HG02571 (cell line): ENCODE data around the gene TMEM201.

Experiments used
- ATAC-seq: cut with Tn5 transposase; IDR thresholded peaks from one replicate; pipeline ENCODE4 v1.9.1; 2021; ENCODE audit warnings: mild to moderate bottlenecking, moderate library complexity; ENCODE audit not compliant: unreplicated experiment

The TMEM201 gene

DNA sequence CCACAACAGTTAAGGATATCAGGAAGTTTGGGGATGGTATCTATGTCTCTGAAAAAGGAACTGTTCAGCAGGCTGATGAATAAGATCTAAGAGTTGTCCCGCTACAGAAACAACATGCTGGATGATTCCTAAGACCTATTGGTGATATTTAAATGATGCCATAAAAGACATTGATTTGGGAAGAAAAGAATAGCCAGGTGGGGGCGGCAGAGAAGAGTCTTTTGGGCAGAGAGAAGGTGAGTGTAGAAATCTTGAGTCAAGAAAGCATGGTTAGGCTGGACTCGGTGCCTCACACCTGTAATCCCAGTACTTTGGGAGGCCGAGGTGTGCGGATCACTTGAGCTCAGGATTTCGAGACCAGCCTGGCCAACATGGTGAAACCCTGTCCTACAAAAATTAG lies 11.8 kb upstream of the TMEM201 start:
- ATAC-seq: no peak

DNA sequence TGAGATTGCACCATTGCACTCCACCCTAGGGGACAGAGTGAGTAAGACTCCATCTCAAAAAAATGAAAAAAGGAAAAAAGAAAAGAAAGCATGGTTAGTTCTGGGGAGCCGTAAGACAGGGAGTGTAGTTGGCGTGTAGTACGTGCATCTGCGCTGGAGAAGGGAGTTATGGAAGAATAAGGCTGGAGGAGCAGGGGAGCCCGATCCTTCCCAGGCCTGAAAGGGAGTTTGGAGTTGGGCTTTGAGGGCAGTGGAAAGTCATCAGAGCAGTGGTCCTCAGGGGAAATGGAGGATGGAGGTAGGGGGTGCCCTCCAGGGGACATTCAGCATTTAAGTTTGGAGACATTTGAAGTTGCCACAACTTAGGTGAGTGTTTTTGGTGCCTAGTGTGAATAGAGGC lies 11.3 kb upstream of the TMEM201 start:
- no peak for ATAC-seq

DNA sequence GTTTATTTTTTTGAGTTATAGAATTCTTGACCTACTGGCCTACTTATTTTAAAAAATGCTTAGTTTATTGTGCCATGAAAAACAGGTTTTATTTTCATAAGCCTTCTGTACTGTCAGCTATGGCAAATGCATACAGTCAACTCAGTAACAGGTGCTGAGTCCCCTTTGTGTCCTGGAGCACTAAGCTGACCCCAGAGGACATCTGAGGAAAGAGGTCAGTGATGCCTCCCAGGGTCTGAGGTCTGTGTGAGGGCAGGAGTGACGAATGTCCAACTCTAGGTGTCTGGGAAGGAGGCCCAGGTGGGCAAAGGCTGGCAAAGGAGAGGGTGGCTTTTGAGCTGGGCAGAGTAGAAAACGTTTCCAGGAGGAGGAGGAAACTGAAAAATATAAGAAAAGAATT lies 7.8 kb upstream of the TMEM201 start:
- ATAC-seq: no peak

DNA sequence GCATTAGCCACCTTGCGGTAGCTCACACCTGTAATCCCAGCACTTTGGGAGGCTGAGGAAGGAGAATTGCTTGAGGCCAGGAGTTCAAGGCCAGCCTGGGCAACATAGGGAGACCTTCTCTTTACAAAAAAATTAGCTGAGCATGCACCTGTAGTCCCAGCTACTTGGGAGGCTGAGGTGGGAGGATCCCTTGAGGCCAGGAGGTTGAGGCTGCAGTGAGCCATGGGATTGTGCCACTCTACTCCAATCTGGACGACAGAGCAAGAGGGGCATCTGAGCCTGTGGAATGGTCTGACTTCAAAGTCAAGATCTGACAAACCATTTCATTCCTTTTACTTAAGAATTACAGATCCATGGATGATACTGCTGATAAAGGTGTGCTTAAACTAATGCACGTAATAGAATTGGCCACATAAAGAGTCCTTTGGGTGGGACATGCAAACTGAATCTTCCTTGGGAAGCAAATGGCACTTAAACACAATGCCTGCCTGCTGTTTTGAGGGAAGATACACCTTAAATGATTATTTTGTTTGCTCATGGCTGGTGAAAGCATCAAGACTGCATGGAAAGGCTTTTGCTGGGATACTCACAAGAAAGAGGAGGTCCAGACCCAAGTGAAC lies 2.5 kb upstream of the TMEM201 start:
- ATAC-seq: no peak

DNA sequence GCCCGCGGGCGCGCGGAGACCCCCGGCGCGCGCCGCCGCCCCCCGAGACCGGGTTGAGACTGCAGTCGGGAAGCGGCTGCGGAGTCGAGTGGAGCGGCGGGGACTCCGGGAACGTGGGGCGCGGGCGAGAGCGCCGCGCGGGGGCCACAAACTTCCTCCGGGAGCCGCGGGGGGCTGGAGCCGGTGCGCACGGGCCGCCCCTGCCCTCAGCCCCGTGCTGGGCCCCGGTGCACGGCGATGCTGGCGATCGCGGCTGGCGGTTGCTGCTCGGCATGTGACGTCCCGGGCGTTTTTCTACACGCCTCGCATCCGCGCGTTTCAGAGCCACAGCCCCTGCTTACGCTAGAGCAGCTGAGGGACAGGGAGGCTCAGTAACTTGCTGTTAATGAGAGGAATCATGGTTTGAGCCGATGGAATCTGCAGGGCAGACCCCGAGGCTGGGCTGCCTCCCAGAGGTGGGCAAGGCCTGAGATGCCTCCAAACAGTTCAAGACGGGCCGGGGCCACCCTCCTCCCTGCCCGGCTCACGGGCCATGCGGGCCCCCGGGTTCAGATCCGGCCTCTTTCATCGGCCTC lies 520 bp downstream of the TMEM201 start:
- no peak for ATAC-seq

DNA sequence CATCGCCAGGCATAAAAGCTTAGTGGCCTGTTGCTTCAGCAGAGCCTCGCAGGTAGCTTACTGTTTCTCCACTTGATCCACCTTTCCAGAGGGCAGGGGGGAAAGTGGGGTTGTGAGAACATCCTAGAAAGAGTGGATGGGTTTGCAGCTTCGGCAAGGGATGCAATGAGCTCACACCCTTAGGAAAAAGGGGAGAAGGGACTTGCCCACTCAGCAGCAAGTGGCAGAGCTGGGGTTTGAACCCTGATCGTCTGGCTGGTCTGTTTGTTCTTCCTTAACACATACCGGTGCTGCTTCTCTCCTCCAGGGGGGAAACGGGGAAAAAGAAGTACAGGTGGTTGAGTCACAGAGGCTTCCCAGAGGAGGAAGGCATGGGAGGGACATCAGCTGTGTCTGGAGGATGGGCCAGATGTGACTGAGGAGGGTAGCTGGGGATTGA lies 1.0 kb downstream of the TMEM201 start:
- ATAC-seq: no peak

DNA sequence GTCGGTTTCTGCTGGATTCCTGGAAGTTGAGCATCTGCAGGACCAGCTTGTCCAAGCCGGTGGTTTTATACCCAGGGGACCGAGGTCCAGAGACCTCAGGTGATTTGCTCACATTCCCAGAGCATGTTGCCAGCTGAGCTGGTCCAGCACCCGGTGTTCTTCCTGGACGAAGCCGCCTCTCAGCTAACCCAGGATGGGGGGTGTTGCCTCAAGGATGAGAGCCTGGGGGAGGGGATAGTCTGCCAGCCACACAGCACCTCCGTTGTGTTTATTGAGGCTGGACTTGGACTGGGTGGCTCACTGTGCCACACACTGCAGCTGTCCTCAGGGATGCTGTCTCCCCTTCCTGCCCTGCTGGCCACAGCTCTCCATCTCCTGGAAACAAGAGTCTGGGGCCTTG lies 1.5 kb downstream of the TMEM201 start:
- ATAC-seq: no peak

DNA sequence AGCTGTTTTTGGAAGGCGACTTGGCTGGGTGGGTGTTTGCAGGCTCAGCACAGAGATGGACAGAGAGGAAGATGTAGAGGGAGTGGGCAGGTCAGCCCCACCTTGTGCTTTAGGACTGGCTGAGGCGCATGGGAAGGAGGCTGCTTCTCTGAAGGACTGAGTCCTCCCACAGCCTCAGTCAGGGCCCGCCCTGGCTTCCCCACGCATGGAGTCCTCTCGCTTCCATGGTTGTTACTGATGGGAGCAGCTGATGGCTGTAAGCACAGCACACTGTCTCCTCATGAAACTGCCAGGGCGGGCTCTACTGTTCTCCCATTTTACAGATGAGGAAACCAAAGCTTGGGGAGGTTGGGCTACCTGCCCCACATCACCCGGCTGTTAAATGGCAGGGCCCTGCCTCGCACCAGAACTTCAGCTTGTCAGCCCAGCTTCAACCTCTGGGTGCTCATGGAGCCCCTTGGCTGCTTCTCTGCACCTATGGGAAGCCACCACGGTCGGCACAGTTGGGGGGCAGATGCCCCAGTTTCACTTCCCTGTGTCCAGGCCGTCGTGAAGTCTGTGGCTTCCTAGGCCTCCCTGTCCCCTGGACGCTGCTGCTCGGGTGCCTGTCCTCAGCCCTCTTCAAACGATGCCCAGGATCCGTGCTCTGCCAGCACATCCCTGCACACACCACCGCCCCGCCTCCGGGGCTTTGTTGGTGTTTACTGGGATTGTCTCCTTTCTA lies 2.4 kb downstream of the TMEM201 start:
- no peak for ATAC-seq

DNA sequence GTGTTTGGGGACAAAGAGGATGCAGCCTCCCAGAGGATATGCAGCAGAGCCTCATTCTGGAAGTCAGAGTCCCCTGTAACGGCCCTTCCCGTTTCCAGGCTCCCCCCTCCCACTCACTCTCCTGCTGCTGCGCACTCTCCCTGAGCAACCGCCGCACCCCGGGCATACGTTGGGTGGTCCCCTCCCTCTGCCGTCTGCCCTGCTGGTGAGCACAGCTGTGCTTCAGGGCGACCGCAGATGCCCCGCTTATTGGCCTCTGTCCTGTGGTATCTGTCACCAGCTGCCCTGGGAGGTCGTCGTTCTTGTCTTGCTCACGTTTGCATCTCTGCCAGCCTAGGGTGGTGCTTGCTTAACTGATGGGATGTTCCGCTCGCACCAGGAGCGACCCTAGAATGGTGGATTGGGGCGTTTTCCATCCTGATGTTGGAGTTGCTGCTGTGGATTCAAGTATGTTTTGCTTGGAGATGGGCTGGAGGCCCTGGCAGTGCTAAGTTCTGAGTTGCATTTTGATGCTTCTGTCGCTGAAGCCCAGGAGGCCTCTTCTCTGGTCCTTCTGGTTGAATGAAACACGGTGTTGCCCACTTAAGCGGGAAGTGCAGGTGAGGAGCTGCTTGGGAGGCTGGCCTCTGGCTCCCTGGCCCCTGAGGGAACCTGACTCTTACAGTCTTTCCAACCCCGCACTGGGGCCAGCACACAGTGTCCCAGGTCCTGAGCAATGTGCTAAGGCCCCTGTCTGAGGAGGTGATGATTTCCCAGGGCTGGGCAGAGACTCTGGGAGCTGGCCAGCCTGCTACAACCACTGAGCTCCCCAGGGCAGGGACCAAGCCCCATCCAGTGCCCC lies 3.2 kb downstream of the TMEM201 start:
- no peak for ATAC-seq

DNA sequence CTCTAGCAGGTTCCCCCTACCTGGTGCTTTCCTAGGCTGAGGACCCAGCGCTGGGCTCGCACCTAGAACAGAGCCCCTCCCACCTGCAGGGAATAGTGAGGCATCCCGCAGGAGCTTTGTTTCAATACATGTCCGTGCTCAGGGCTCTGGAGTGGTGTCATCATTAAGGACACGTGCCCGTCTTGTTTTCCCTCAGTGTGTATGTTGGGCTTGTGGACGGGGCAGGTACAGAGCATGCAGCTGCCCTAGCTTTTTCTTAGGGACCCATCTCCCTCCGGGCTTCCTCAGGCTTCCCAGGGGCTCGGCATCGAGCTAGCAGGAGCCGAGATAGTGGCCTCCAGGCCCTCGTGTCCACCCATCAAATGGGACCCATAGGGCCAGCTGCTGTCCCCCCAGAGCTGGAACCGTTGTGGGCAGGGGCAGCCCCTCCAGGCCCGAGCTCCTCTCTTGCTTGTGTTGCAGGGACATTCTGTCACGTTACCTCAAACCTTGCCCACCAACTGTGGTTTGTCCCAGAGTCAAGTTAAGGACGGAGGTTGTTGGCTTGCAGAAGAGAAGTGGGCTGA lies 3.9 kb downstream of the TMEM201 start:
- ATAC-seq: no peak

DNA sequence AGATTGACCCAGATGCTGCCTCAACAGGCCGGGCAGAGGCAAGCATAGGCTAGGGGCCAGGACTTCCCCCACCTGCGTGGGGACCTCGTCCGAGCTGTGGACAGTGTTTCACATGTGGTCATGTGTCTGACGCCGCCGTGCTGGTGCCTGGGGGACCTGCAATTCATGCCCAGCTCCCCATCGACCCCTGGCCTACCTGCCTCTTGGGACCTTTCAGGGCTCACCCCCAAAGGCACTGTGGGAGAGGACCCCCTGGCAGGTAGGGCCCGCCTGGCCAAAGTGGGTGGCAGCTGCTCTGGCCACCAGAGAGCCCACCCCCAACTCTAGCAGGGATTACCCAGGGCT lies 4.4 kb downstream of the TMEM201 start:
- no peak for ATAC-seq

DNA sequence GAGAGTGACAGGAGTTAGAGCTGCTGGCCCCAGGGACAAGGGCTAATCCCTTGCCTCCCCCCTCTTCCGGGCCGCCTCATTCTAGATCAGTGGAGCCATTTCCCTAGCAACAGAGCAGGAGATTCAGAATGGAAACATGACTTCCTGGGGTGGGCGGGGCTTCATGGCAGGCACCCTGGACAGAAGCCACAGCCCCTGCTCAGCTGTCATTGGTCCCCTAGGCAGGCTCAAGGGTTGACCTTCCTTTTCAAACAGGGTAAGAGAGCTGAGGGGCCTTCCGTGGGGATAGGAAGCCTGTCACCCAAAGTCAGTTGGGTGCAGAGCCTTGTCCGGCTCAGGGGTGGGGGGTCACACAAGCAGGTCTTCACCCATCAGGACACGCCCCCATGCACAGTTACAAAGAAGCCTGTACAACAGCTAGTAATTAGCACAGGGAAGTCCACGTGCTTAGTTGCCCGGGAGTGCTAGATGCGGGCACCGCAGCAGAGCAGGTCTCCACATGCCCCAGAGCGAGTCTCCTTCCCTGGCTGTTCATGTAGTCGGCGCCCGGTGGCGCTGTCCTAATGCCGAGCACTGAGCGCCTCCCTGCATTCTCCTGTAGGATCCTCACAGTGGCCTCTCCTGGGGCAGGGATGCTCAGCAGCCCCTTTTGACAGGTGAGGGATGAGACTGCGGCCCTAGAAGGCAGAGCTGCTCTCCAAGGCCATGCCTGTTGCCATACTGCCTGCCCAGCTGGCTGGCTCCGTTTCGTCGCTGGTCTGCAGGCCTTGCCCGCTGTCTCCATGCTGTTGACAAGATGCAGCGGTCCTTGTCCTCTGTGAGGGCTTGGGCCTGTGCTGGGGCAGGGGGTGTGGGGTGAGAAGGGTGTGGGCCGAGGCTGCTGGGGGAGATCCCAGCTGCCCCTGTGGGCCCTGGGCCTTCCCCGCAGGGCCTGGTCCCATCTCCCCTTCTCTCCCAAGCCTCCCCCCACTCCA lies 5.1 kb downstream of the TMEM201 start:
- no peak for ATAC-seq

DNA sequence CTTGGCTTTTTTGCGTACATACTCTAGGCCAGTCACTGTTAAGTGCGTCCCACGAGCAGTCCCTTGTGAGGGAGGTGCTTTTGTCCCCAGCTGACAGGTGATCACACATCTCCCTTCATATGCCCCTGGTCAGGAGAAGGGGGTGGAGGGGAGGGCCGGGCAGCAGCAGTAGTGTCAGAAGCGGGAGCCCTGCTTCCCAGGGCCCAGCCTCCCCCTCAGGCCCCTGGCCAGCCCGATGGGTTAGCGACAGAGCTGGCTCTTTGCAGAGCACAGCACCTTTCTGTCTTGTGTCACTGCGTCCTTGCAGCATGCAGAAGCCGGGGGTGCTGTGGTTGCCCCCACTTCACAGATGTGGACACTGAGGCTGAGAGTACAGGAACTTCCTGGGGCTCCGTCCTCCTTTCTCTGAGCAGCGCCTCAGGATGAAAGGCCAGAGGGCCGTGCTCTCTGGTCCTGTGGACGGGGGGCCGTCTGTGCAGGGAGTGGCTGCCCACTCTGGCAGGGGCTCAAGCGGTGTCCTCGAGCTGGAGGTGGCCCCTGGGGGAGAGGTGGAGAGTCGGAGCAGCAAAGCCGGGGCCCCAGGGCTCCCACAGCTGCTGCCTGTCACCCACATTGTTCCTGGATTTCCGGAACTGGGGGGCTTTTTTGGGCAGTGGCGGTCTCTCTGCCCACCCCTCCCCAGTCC lies 5.9 kb downstream of the TMEM201 start:
- no peak for ATAC-seq

DNA sequence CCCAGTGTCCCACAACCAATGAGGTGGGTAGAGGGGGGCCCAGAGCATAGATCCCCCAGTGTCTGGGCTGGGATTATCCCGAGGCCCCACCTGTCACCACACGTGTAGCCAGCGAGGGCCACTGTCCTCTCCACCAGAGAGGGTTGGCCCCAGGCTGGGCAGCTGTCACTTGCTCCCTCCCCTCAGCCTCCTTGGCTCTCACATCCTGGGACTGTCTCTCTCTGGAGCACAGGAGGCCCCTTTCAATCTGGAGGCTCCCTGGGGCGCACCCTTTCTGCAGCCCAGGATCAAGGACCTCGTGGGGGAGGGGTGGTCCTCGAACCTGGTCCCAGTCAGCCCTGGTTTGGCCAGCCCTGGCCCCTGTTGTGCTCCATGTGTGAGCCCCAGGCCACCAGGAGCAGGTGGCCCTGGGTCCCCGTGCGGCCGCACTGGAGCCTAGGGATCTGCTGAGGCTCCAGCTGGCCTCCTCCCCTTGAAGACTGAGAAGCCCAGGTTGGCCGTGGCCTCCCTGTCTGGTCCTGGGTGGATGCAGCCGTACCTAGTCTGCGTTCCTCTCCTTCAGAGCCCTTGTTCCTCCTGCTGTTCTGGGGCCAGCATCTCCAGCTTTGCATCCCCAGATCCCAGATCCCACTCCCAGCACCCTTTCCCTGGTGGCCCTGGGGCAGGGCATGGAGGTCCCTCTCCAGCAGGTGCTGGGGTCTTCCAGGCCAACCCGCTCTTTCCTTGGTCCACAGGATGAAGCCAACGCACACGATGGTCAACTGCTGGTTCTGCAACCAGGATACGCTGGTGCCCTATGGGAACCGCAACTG lies 6.7 kb downstream of the TMEM201 start:
- no peak for ATAC-seq

DNA sequence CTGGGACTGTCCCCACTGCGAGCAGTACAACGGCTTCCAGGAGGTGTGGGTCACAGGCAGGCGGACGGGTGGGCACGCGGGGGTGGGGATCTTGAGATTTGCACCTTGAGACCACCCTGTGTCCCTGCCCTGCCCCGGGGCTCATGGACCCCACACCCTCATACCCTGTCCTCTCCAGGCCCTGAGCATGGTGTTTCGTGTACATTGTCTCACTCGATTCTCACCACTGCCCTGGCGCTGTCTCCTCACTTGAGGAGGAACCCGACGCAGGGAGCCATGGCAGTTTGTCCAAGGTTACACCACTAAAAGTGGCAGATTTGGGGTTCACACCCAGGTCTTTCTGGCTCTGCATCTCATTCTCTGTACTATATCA lies 7.2 kb downstream of the TMEM201 start:
- no peak for ATAC-seq

DNA sequence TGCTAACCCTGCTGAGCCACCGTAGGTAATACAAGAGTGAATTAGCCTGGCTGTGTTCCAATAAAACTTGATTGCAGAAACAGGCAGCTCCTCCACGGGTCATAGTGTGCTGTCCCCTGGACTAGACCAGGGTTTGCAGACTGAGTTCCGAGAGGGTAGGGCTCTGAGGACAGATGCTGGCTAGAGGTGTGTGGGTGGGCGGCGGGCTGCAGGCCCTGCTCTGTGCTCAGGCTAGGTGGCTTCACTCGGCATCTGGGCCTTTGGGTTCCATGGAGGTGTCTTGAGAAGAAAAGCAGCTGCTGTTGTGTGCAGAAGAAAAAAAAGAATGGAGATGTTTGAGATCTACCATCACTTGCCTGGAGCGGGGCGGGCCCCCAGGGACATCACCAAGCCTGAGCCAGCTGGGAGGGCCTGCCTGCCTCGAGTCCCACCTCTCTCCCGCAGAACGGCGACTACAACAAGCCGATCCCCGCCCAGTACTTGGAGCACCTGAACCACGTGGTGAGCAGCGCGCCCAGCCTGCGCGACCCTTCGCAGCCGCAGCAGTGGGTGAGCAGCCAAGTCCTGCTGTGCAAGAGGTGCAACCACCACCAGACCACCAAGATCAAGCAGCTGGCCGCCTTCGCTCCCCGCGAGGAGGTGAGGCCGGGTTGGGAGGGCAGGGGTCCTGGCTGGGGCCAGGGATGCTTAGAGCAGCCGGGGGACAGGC lies 7.9 kb downstream of the TMEM201 start:
- no peak for ATAC-seq

DNA sequence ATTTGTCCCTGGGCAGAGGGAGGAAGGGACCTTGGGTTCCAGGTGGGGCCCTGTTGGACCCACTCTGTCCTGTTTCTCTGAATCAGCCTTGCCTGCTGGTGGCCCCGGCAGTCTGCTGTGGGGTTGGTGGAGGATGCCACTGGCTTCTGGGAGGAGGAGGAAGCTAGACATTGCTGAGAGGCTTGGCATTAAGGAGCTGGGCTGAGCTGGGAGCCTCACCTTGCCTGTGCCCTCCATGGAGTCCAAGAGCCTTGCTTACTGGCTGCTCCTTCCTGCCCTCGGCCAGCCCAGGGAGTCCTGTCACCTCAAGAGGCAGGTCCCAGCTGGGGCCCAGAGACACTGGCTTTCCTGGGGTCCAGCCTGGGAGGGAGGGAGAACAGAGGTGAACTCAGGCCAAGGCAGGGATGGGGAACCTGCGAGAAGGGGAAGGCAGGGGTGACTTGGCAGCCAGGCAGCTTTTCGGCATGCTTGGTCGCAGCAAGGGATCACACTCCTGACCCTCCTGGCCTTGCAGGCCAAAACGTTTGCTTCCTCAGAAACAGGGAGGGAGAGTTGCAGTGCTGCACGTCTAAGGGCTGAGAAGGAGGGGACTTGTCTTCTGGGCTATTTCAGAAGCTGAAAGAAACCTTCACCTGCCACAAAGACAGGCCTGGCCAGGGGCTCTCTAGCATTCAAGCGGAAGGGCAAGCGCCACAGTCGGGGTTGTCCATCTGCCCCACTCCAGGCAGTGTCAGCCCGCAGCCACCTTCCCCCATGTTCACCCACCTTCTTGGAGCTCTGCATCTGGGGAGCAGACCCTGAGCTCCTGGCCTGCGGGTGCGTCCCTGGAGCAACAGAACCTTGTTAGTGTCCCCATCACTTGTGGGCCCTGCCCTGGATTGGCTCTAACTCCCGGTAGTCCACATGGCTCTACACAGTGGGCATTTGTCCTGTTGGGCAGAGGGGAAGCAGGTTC lies 8.9 kb downstream of the TMEM201 start:
- no peak for ATAC-seq
